Tibial nerve (tissue), 4 donors: ENCODE results near the gene HLA-C. TPM values are rescaled to one million over a fixed set of nuclear protein-coding genes. Genes with fewer than 3 reads are reported as not detected.
A peak's percentile ranks its signal among the peaks of the same experiment; 100 is the strongest.
"Not testable (repeated sequence)": the region's sequence is repeated elsewhere in the genome, so short reads cannot be mapped to it uniquely, and the experiment has no call there.

ENCODE experiments used
- DNase-seq, 2 donors: peaks; one replicate each; pipeline ENCODE4 v3.0.0-alpha.2; 2019; ENCODE audit warnings: low spot score in 2 of 2
- H3K27ac ChIP-seq, 4 donors: fragments of 200-600 bp; sonication (generic) in 3 of 4; one replicate each; pipeline ENCODE4 v1.5.1; 2017 to 2019; ENCODE audit warnings: mild to moderate bottlenecking in 1 of 4
- H3K27me3 ChIP-seq, 2 donors: fragments of 200-600 bp; sonication (generic) in 1 of 2; one replicate each; pipeline versions ENCODE4 v1.5.1 to v1.6.0; 2017 to 2019
- H3K36me3 ChIP-seq, 3 donors: fragments of 200-600 bp; sonication (generic); one replicate each; pipeline ENCODE4 v1.5.1; 2018 to 2019
- H3K4me1 ChIP-seq, 4 donors: fragments of 200-600 bp; sonication (generic) in 3 of 4; one replicate each; pipeline ENCODE4 v1.5.1; 2017 to 2019
- H3K4me3 ChIP-seq, 4 donors: fragments of 200-600 bp; sonication (generic) in 3 of 4; one replicate each; pipeline ENCODE4 v1.5.1; 2017 to 2019; ENCODE audit warnings: mild to moderate bottlenecking in 1 of 4, moderate library complexity in 1 of 4
- H3K9me3 ChIP-seq, 4 donors: fragments of 200-600 bp; sonication (generic) in 3 of 4; one replicate each; pipeline ENCODE4 v1.5.1; 2017 to 2019
- CTCF ChIP-seq, 5 experiments: fragments of 200-600 bp in 3 of 5; fragments of 450-650 bp in 2 of 5; sonication (generic) in 3 of 5; IDR thresholded peaks; one replicate each; pipeline ENCODE4 v1.5.1; 2016 to 2019; ENCODE audit warnings: antibody characterized with exemption in 5 of 5, mild to moderate bottlenecking in 3 of 5, moderate library complexity in 2 of 5
- EP300 ChIP-seq, 2 donors: sonication (generic); formaldehyde crosslinking; IDR thresholded peaks; one replicate each; pipeline ENCODE4 v1.6.1; 2017; ENCODE audit warnings: antibody characterized with exemption in 2 of 2, mild to moderate bottlenecking in 1 of 2
- POLR2A ChIP-seq, 2 donors: fragments of 450-650 bp; IDR thresholded peaks; one replicate each; pipeline ENCODE4 v1.6.1; 2017; ENCODE audit warnings: antibody characterized with exemption in 2 of 2, mild to moderate bottlenecking in 2 of 2, moderate library complexity in 2 of 2
- WGBS, 2 donors: methylation state at CpG; one replicate each; pipeline ENCODE4 v1.1.5; 2018; 5-methylcytosine and 5-hydroxymethylcytosine counted together
- total RNA-seq, 4 donors: library from RNA; depleted of rRNA; stranded (reverse); fragments of >200 nt; gene quantifications; one replicate each; pipeline ENCODE4 v1.1.0, GENCODE V29; 2016

The HLA-C gene
- total RNA-seq, 4 donors from 2014 or later: 148 to 482 (median 409) TPM

GRCh38 chr6:31285982-31286381 is 14.1 kb upstream of the HLA-C start:
- H3K27me3 ChIP-seq: no peaks in the 10 kb centered on the region
- H3K36me3 ChIP-seq: no peaks in the 10 kb centered on the region
- no peak overlapping the region for H3K4me3 ChIP-seq
- TF ChIP-seq EP300 (IDR thresholded peaks at IDR 0.05): no peak
- TF ChIP-seq POLR2A (IDR thresholded peaks at IDR 0.05): no peak
- no peak for TF ChIP-seq CTCF (IDR thresholded peaks at IDR 0.05)
- H3K9me3 ChIP-seq: no peaks in the 10 kb centered on the region
- DNase-seq: no peak
- H3K27ac ChIP-seq: no peak overlapping the region
- WGBS, 2 donors: 47 to 51% methylated on average over 2 of the region's 2 CpGs
- peaks cover 0 to 9% (median 0%) of the 10 kb centered on the region in 4 donors for H3K4me1 ChIP-seq

DNA sequence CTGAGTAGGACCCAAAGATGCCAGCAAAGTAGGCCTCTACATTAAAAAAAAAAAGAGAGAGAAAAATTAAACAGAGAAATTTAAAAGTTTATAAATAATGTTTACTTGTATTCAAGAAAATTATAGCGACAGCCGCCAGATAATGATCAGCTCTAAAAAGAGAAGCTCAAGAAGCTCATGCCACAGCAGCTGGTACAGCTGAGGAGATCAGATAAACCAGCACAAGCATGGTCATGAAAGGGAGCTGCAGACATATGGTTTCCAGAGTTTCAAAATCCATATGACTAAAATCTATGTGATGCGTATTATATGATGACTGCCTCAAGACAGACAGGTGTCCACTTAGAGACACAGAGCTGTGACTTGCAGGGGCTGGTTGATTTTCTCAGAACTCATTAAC is 13.6 kb upstream of the HLA-C start:
- no peak overlapping the region for H3K4me3 ChIP-seq
- no peak overlapping the region for H3K27ac ChIP-seq
- whole genome bisulfite sequencing, 2 donors: 78 to 89% methylated on average over 3 of the region's 3 CpGs
- TF ChIP-seq EP300 (IDR thresholded peaks at IDR 0.05) (no peak), CTCF (IDR thresholded peaks at IDR 0.05) (no peak), POLR2A (IDR thresholded peaks at IDR 0.05) (no peak)
- no peak for DNase-seq
- no peaks in the 10 kb centered on the region for H3K9me3 ChIP-seq
- peaks cover 0 to 9% (median 0%) of the 10 kb centered on the region in 4 donors for H3K4me1 ChIP-seq
- H3K27me3 ChIP-seq: no peaks in the 10 kb centered on the region
- no peaks in the 10 kb centered on the region for H3K36me3 ChIP-seq

- not testable (repeated sequence) for H3K9me3 ChIP-seq, H3K36me3 ChIP-seq, H3K27me3 ChIP-seq, DNase-seq, H3K27ac ChIP-seq, H3K4me1 ChIP-seq, H3K4me3 ChIP-seq
- 74 to 77% methylated on average over 3 of the region's 3 CpGs for WGBS, 2 donors
These were observed 7.8 kb upstream of the HLA-C start for GRCh38 chr6:31279647-31280046.

DNA sequence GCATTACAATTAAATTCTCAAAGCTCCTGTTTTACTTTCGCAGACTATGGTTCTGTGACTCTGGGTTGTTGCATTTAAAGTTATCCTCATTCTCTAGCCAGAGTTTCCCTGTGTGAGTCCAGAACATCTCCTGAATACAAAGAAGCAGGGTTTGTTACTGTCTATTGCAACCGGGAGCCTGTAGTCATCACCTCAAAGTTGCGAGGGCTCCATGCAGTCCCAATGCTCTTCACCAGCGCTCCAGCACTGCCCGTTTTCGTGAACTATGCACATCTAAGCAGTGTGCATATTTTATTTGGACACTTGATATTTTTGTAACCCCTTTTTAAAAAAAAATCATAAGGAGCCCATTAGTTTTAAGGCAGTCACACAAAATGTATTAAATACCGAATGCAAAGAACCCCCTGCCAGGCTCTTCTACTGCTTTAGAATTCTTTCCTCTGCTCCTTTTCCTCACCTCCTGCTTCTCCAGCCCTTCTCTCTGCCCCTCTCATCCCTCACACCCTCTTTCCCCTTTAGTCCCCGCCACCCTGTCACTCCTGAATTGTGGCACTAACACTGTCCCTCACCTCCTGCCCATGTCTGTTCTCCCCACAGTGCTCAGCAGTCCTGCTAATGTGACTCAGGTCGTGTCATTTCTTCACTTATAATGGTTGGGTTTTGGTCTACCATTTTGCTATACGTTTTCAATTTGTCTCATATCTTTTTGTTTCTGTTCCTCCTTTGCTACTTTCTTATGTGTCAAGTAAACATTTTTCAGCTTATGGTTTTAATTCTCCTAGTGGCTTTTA is 1.1 kb upstream of the HLA-C start:
- Histone ChIP-seq H3K9me3 (no peaks in the 10 kb centered on the region), H3K36me3 (peaks cover 0 to 3% (median 0%) of the 10 kb centered on the region in 3 donors), H3K27ac (peak overlapping the region in 3 of 4 donors; percentile 88 to 98 (median 90)), H3K27me3 (no peaks in the 10 kb centered on the region), H3K4me3 (peak overlapping the region in 2 of 4 donors; percentile 61 to 85), H3K4me1 (peaks cover 0 to 7% (median 0%) of the 10 kb centered on the region in 4 donors)
- TF ChIP-seq CTCF (IDR thresholded peaks at IDR 0.05) (no peak), POLR2A (IDR thresholded peaks at IDR 0.05) (no peak), EP300 (IDR thresholded peaks at IDR 0.05) (no peak)
- no peak for DNase-seq
- 32 to 55% methylated on average over 10 of the region's 10 CpGs for WGBS, 2 donors

GRCh38 chr6:31272436-31272835 is 544 bp upstream of the HLA-C start:
- Histone ChIP-seq H3K36me3 (peaks cover 0 to 5% (median 0%) of the 10 kb centered on the region in 3 donors), H3K27me3 (no peaks in the 10 kb centered on the region), H3K4me3 (peak overlapping the region; percentile 37 to 85 (median 56)), H3K9me3 (no peaks in the 10 kb centered on the region), H3K27ac (peak overlapping the region in 3 of 4 donors; percentile 88 to 98 (median 90)), H3K4me1 (peaks cover 0 to 7% (median 0%) of the 10 kb centered on the region in 4 donors)
- WGBS, 2 donors: 5 to 11% methylated on average over 4 of the region's 4 CpGs
- no peak for DNase-seq
- TF ChIP-seq EP300 (IDR thresholded peaks at IDR 0.05): no peak
- no peak for TF ChIP-seq CTCF (IDR thresholded peaks at IDR 0.05)
- TF ChIP-seq POLR2A (IDR thresholded peaks at IDR 0.05): no peak
